ENCODE results near the gene CHST3.
A peak's percentile ranks its signal among the peaks of the same experiment; 100 is the strongest.
"Not testable (repeated sequence)": the region's sequence is repeated elsewhere in the genome, so short reads cannot be mapped to it uniquely, and the experiment has no call there.

The CHST3 gene

GRCh38 chr10:72029414-72029813 is 65.2 kb downstream of the CHST3 start:
- H3K4me1 ChIP-seq = peaks cover 9% of the 10 kb centered on the region
- H3K4me2 ChIP-seq = no peak overlapping the region
- no peak overlapping the region for H3K9ac ChIP-seq
- H3K4me3 ChIP-seq = no peak overlapping the region
- no peak for TF ChIP-seq Cebpa-rat (IDR thresholded peaks at IDR 0.05)
- H4K20me1 ChIP-seq = no peaks in the 10 kb centered on the region
- no peaks in the 10 kb centered on the region for H3K36me3 ChIP-seq
- H3K27me3 ChIP-seq = no peaks in the 10 kb centered on the region
- no peak overlapping the region for H3K27ac ChIP-seq
- H3K9me3 ChIP-seq = no peaks in the 10 kb centered on the region

- Histone ChIP-seq H4K20me1 (no peaks in the 10 kb centered on the region), H3K4me2 (no peak overlapping the region), H3K36me3 (no peaks in the 10 kb centered on the region), H3K9me3 (no peaks in the 10 kb centered on the region), H3K4me1 (peaks cover 5% of the 10 kb centered on the region), H3K27me3 (no peaks in the 10 kb centered on the region), H3K27ac (no peak overlapping the region), H3K4me3 (no peak overlapping the region), H3K9ac (no peak overlapping the region)
- TF ChIP-seq Cebpa-rat (IDR thresholded peaks at IDR 0.05) = no peak
Observed at GRCh38 chr10:72030762-72031543, 66.8 kb downstream of the CHST3 start.

GRCh38 chr10:72031706-72032105 is 67.5 kb downstream of the CHST3 start:
- Histone ChIP-seq H3K27ac (no peak overlapping the region), H4K20me1 (no peaks in the 10 kb centered on the region), H3K4me1 (no peaks in the 10 kb centered on the region), H3K4me2 (no peak overlapping the region), H3K9me3 (no peaks in the 10 kb centered on the region), H3K27me3 (no peaks in the 10 kb centered on the region), H3K9ac (no peak overlapping the region), H3K4me3 (no peak overlapping the region), H3K36me3 (no peaks in the 10 kb centered on the region)
- no peak for TF ChIP-seq Cebpa-rat (IDR thresholded peaks at IDR 0.05)

- not testable (repeated sequence) for H3K27me3 ChIP-seq, H3K4me1 ChIP-seq, H3K36me3 ChIP-seq, H3K27ac ChIP-seq, H4K20me1 ChIP-seq, H3K9ac ChIP-seq, H3K4me3 ChIP-seq, H3K9me3 ChIP-seq, H3K4me2 ChIP-seq
Observed at GRCh38 chr10:72032409-72033162, 68.4 kb downstream of the CHST3 start.

GRCh38 chr10:72034040-72034499 is 69.9 kb downstream of the CHST3 start:
- TF ChIP-seq Cebpa-rat (IDR thresholded peaks at IDR 0.05) = no peak
- Histone ChIP-seq H3K27me3 (no peaks in the 10 kb centered on the region), H3K9me3 (no peaks in the 10 kb centered on the region), H3K36me3 (no peaks in the 10 kb centered on the region), H3K27ac (no peak overlapping the region), H3K4me2 (no peak overlapping the region), H4K20me1 (no peaks in the 10 kb centered on the region), H3K9ac (no peak overlapping the region), H3K4me1 (peaks cover 9% of the 10 kb centered on the region), H3K4me3 (no peak overlapping the region)

- Histone ChIP-seq H3K27ac (no peak overlapping the region), H4K20me1 (no peaks in the 10 kb centered on the region), H3K4me2 (no peak overlapping the region), H3K27me3 (no peaks in the 10 kb centered on the region), H3K9ac (no peak overlapping the region), H3K9me3 (no peaks in the 10 kb centered on the region), H3K36me3 (no peaks in the 10 kb centered on the region), H3K4me3 (no peak overlapping the region), H3K4me1 (peaks cover 16% of the 10 kb centered on the region)
- TF ChIP-seq Cebpa-rat (IDR thresholded peaks at IDR 0.05) = no peak
Observed at GRCh38 chr10:72034761-72035160, 70.6 kb downstream of the CHST3 start.

- Histone ChIP-seq H3K4me2 (no peak overlapping the region), H3K9ac (no peak overlapping the region), H3K36me3 (no peaks in the 10 kb centered on the region), H3K27ac (no peak overlapping the region), H3K4me3 (no peak overlapping the region), H4K20me1 (no peaks in the 10 kb centered on the region), H3K9me3 (no peaks in the 10 kb centered on the region), H3K27me3 (no peaks in the 10 kb centered on the region), H3K4me1 (peaks cover 22% of the 10 kb centered on the region)
- no peak for TF ChIP-seq Cebpa-rat (IDR thresholded peaks at IDR 0.05)
Observed at GRCh38 chr10:72035252-72035887, 71.2 kb downstream of the CHST3 start.

- Histone ChIP-seq H3K27me3 (no peaks in the 10 kb centered on the region), H3K4me1 (peaks cover 22% of the 10 kb centered on the region), H3K9ac (no peak overlapping the region), H3K27ac (no peak overlapping the region), H4K20me1 (no peaks in the 10 kb centered on the region), H3K4me2 (no peak overlapping the region), H3K9me3 (no peaks in the 10 kb centered on the region), H3K4me3 (no peak overlapping the region), H3K36me3 (no peaks in the 10 kb centered on the region)
- no peak for TF ChIP-seq Cebpa-rat (IDR thresholded peaks at IDR 0.05)
Observed at GRCh38 chr10:72037266-72037665, 73.1 kb downstream of the CHST3 start.

GRCh38 chr10:72037811-72038210 is 73.6 kb downstream of the CHST3 start:
- H3K4me2 ChIP-seq = no peak overlapping the region
- no peak overlapping the region for H3K4me3 ChIP-seq
- H3K4me1 ChIP-seq = peaks cover 24% of the 10 kb centered on the region
- no peak overlapping the region for H3K27ac ChIP-seq
- H3K36me3 ChIP-seq = no peaks in the 10 kb centered on the region
- TF ChIP-seq Cebpa-rat (IDR thresholded peaks at IDR 0.05) = no peak
- no peaks in the 10 kb centered on the region for H4K20me1 ChIP-seq
- H3K9me3 ChIP-seq = no peaks in the 10 kb centered on the region
- no peaks in the 10 kb centered on the region for H3K27me3 ChIP-seq
- no peak overlapping the region for H3K9ac ChIP-seq

GRCh38 chr10:72038458-72039001 is 74.3 kb downstream of the CHST3 start:
- Histone ChIP-seq H3K27me3 (no peaks in the 10 kb centered on the region), H3K9ac (no peak overlapping the region), H3K36me3 (no peaks in the 10 kb centered on the region), H3K9me3 (no peaks in the 10 kb centered on the region), H3K4me2 (peak overlapping the region; percentile 61), H3K4me3 (no peak overlapping the region), H3K27ac (0 out of 2 replicates have a peak overlapping the region, but pooled peaks have one; percentile 6), H4K20me1 (no peaks in the 10 kb centered on the region), H3K4me1 (peaks cover 32% of the 10 kb centered on the region)
- no peak for TF ChIP-seq Cebpa-rat (IDR thresholded peaks at IDR 0.05)
